Tibial artery (tissue), 4 donors: ENCODE data around the gene ZNF784.

ENCODE experiments used
- DNase-seq, 2 donors: peaks; one replicate each; pipeline ENCODE4 v3.0.0-alpha.2; 2019
- H3K27ac ChIP-seq, 2 donors: fragments of 200-600 bp; sonication (generic) in 1 of 2; 1 replicate in 1 of 2; 2 replicates in 1 of 2; pipeline ENCODE4 v1.5.1; 2018 to 2019; ENCODE audit warnings: mild to moderate bottlenecking in 1 of 2
- H3K27me3 ChIP-seq, 2 donors: fragments of 200-600 bp; sonication (generic) in 1 of 2; one replicate each; pipeline versions ENCODE4 v1.5.1 to v1.6.0; 2016 to 2019
- H3K36me3 ChIP-seq, 3 donors: fragments of 200-600 bp; sonication (generic) in 2 of 3; one replicate each; pipeline ENCODE4 v1.5.1; 2016 to 2019; ENCODE audit warnings: mild to moderate bottlenecking in 2 of 3
- H3K4me1 ChIP-seq, 4 donors: fragments of 200-600 bp; sonication (generic) in 2 of 4; 1 replicate in 3 of 4; 2 replicates in 1 of 4; pipeline ENCODE4 v1.5.1; 2016 to 2019
- H3K4me3 ChIP-seq, 2 donors: fragments of 200-600 bp; sonication (generic) in 1 of 2; 1 replicate in 1 of 2; 2 replicates in 1 of 2; pipeline ENCODE4 v1.5.1; 2018 to 2019; ENCODE audit warnings: mild to moderate bottlenecking in 2 of 2
- H3K9me3 ChIP-seq, 3 donors: fragments of 200-600 bp; sonication (generic) in 1 of 3; one replicate each; pipeline ENCODE4 v1.5.1; 2016 to 2019
- CTCF ChIP-seq, 2 experiments: fragments of 200-600 bp in 1 of 2; fragments of 450-650 bp in 1 of 2; IDR thresholded peaks; one replicate each; pipeline ENCODE4 v1.5.1; 2017 to 2019; ENCODE audit warnings: antibody characterized with exemption in 2 of 2, mild to moderate bottlenecking in 1 of 2, moderate library complexity in 1 of 2
- intact Hi-C: fragments of 100-400 bp; cut with DNase I; formaldehyde crosslinking; loops from one replicate; pipeline ENCODE4 v1.15.0; 2023; ENCODE audit warnings: low total_unique reads

Gene ZNF784

GRCh38 chr19:55670280-55671053 lies 46.1 kb upstream of the ZNF784 start:
- no peaks in the 10 kb centered on the region for H3K27me3 ChIP-seq
- DNase-seq: peak in 1 of 2 donors; percentile 68
- no peaks in the 10 kb centered on the region for H3K9me3 ChIP-seq
- peaks cover 57 to 79% (median 61%) of the 10 kb centered on the region in 3 donors for H3K36me3 ChIP-seq
- no peak overlapping the region for H3K27ac ChIP-seq
- intact Hi-C loops: no loop called here
- no peak for TF ChIP-seq CTCF (IDR thresholded peaks at IDR 0.05)
- peaks cover 0 to 16% (median 10%) of the 10 kb centered on the region in 4 donors for H3K4me1 ChIP-seq
- H3K4me3 ChIP-seq: no peak overlapping the region

DNA sequence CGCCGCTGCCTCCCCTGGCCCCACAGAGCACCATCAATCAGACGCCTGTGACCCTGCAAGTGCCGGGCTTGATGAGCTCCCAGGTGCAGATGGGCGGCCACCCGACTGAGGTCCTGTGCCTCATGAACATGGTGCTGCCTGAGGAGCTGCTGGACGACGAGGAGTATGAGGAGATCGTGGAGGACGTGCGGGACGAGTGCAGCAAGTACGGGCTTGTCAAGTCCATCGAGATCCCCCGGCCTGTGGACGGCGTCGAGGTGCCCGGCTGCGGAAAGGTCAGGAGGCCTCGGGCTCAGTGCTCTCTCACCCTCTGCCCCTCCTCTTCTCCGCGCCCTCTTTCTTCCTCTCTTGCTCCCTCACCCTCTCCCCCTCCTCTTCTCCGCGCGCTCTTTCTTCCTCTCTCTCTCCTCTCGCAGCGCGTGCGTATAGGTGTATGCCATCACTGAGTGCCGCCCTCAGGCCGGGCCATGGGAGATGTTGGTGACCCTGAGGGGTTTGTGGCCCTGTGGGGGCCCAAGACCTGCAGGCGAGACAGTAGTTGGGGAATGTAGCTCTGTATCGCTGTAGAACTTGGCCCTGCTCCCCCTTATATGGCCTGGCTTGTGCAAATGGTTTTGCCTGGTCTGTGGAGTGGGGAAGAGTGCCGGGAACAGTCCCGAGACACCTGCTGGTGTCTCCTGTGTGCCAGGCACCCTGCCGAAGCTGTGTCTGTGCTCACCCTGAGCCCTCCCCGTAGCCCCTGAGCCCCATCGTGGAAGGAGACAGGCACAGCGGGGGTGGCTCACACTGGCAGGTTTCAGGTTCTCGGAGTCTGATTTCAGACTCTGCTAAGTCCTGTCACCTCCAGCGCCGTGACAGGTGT lies 45.3 kb upstream of the ZNF784 start:
- Histone ChIP-seq H3K36me3 (peaks cover 61 to 87% (median 68%) of the 10 kb centered on the region in 3 donors), H3K27me3 (no peaks in the 10 kb centered on the region), H3K27ac (no peak overlapping the region), H3K9me3 (no peaks in the 10 kb centered on the region), H3K4me3 (no peak overlapping the region), H3K4me1 (peaks cover 0 to 15% (median 9%) of the 10 kb centered on the region in 4 donors)
- DNase-seq: no peak
- TF ChIP-seq CTCF (IDR thresholded peaks at IDR 0.05): no peak
- intact Hi-C loops: no loop called here

- Histone ChIP-seq H3K4me1 (peaks cover 0 to 9% (median under 1%) of the 10 kb centered on the region in 4 donors), H3K27ac (no peak overlapping the region), H3K4me3 (no peak overlapping the region), H3K36me3 (peaks cover 63 to 91% (median 76%) of the 10 kb centered on the region in 3 donors), H3K9me3 (no peaks in the 10 kb centered on the region), H3K27me3 (no peaks in the 10 kb centered on the region)
- no peak for DNase-seq
- intact Hi-C loops: no loop called here
- no peak for TF ChIP-seq CTCF (IDR thresholded peaks at IDR 0.05)
Observed at GRCh38 chr19:55668603-55669348, 44.4 kb upstream of the ZNF784 start.

GRCh38 chr19:55667958-55668357 lies 43.6 kb upstream of the ZNF784 start:
- intact Hi-C loops: no loop called here
- Histone ChIP-seq H3K36me3 (peaks cover 69 to 93% (median 84%) of the 10 kb centered on the region in 3 donors), H3K4me3 (no peak overlapping the region), H3K4me1 (peaks cover 0 to 6% (median 0%) of the 10 kb centered on the region in 4 donors), H3K9me3 (no peaks in the 10 kb centered on the region), H3K27me3 (no peaks in the 10 kb centered on the region), H3K27ac (no peak overlapping the region)
- no peak for DNase-seq
- no peak for TF ChIP-seq CTCF (IDR thresholded peaks at IDR 0.05)

DNA sequence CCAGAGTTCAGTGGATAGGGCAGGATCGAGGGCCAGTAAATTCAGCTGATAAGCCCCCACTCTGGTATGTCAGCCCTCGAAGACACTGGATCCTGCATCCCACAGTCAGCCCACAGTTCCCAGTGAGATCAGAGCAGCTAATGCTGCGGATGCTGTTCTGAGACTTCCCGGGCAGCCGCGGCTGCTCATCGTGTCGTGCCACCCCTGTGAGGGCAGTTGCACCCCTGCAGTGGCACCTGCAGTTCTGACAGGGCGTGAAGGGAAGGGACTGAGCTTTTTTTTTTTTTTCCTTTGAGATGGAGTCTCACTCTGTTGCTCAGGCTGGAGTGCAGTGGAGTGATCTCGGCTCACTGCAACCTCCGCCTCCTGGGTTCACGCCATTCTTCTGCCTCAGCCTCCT lies 43.1 kb upstream of the ZNF784 start:
- Histone ChIP-seq H3K27me3 (no peaks in the 10 kb centered on the region), H3K4me3 (no peak overlapping the region), H3K4me1 (peaks cover 0 to 6% (median 0%) of the 10 kb centered on the region in 4 donors), H3K36me3 (peaks cover 74 to 97% (median 85%) of the 10 kb centered on the region in 3 donors), H3K27ac (no peak overlapping the region), H3K9me3 (no peaks in the 10 kb centered on the region)
- intact Hi-C loops: no loop called here
- no peak for TF ChIP-seq CTCF (IDR thresholded peaks at IDR 0.05)
- DNase-seq: no peak
